GM12872 (cell line): Measurements from ENCODE around the gene WDR27.

Source experiments
- CTCF ChIP-seq: IDR thresholded peaks from 3 replicates; pipeline ENCODE4 v1.5.1; 2011; ENCODE audit warnings: low read depth, mild to moderate bottlenecking, low read length, moderate library complexity; ENCODE audit not compliant: insufficient read depth

Gene WDR27

DNA sequence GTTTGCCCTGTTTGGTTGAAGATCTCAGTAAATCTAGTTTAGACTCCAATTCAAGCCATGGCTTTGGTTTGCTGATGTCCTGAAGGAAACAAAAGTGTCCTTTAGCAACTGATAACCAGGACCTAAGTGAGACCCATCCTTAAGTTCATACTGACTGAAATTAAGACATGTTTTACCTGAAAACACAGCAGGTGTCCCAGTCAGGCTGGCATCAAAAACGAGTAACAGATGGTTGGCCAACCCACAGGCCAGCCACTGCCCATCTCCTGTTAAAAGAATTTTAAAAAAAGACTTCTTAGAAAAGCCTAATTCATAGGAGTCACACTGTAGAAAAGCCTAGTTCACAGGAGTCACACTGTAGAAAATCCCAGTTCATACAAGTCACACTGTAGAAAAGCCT is 58.3 kb downstream of the WDR27 start:
- TF ChIP-seq CTCF, result no peak

GRCh38 chr6:169642455-169642854 is 59.4 kb downstream of the WDR27 start:
- TF ChIP-seq CTCF, result no peak

DNA sequence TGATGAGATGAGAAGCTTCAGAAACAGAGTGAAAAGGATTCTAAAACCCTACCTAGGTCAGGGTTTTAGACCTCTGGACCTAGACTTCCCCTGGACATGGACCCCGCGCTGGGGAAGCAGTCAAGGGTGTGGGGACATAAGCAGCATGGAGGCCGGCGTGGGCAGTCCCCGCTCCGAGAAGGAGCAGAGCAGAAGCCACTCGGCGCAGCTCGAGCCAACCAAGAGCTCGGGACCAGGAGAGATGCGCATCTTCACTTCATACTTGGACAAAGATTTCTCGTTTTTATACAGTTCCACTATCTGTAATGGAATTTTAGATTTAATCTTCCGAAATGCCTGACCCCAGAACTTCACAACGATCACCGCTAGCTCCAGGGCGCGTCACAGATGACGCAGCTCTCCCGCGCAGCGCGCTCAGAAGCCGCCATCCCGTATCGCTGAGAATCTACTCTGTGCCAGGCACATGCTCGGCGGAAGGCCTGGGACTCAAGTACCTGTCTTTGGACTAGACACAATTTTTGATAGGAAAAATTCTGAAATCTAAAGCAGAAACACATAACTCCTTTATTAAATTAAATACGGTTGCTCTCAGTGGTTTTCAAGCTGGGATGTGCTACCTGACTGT is 60.3 kb downstream of the WDR27 start:
- no peak for TF ChIP-seq CTCF

DNA sequence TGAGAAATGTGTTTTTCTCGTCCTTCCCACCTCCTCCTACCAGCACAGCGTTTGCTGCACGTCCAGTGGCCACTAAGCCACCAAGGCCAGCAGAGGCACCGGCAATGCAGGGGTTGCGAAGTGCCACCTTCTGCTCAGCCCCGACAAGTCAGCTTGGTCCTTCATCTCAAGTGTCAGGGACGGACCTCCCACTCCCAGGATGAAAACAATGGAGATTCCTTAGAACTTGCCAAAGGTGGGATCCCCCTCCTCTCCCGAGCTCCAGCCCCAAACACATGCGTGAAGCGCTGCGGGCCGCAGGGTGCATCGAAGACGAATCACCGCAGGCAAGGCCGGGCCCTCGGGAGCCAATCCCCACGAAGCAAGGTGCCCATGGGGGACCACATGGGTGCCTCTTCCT is 60.8 kb downstream of the WDR27 start:
- TF ChIP-seq CTCF, result no peak

DNA sequence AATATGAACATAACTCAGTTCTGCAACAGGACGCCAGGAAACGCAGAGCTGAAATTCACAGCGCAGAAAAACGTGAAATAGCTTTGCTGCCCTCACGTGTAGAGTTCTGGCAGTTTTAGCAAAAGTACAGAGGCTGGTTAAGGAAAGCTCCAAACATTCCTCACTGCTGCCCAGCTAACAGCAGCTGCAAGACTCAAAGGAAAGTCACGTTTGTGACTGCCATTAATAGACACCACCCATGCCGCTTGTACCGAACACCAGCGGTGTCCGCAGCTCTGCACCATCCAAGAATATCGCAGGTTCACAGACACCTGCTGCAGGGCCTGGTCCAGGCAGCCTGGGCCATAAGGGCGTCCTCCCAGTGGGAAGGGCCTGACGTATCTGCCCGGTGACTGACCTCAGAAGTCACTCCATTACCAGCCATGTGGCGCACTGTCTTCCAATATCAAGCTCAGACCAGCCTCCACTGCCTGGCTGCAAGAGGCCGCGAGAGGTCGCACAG is 61.4 kb downstream of the WDR27 start:
- no peak for TF ChIP-seq CTCF

DNA sequence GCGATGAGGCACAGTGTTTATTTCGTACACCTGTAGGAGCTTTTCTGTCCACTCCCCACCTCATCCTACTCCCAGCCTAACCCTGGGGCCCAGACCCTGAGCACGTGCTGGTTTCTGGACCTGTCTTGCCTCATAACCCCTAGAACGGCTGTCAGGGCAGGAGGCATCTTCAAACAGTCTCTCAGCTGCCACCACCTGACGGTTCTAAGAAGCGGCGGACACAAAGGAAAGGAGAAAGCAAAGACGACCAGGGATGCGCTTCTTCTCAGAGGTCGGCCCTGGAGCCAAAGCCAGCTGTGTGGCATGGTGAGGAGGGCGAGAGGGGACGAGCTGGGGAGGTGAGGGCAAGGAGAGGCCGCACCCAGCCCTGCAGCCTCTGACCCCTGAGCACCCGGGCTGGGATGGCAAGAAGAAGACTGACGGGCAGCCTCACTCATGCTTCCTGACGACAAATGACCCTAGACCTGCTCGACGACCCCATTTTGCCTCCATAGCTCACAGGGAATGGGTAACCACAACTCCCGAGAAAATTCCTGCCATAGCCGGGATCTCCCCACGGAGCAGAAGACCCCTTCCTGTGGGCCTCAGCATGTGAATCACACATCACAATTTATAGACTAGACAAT is 62.1 kb downstream of the WDR27 start:
- TF ChIP-seq CTCF, result no peak

GRCh38 chr6:169638915-169639314 is 62.9 kb downstream of the WDR27 start:
- TF ChIP-seq CTCF, result no peak
